ENCODE results near the gene CDC14A. TPM values are rescaled to one million over a fixed set of nuclear protein-coding genes. Genes with fewer than 3 reads are reported as not detected.

CDC14A gene
- total RNA-seq, 1 donor from 2014 or later, result 8.7 TPM

DNA sequence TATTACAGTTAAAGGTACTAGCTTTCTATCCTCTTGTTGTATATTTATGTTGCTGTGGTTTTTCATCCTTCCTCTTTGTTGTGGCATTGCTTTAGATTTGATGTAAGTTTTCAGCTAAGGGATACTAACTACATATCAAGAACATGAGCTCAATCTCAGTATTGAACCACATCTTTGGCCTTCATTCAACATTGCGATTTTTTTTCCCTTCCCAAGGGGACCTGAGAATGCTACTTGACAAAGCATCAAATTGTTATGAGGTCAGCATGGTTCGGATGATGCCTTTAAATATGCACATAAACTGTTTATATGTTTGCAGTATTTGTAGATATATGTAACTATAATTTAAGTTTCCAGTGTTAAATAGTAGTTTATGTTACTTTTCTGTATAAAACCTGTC, 153.9 kb downstream of the CDC14A start:
- DNase-seq (ENCODE audit: low read depth), result no peak
- TF ChIP-seq, protein P1, sequence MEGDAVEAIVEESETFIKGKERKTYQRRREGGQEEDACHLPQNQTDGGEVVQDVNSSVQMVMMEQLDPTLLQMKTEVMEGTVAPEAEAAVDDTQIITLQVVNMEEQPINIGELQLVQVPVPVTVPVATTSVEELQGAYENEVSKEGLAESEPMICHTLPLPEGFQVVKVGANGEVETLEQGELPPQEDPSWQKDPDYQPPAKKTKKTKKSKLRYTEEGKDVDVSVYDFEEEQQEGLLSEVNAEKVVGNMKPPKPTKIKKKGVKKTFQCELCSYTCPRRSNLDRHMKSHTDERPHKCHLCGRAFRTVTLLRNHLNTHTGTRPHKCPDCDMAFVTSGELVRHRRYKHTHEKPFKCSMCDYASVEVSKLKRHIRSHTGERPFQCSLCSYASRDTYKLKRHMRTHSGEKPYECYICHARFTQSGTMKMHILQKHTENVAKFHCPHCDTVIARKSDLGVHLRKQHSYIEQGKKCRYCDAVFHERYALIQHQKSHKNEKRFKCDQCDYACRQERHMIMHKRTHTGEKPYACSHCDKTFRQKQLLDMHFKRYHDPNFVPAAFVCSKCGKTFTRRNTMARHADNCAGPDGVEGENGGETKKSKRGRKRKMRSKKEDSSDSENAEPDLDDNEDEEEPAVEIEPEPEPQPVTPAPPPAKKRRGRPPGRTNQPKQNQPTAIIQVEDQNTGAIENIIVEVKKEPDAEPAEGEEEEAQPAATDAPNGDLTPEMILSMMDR (IDR thresholded peaks at IDR 0.05; ENCODE audit: insufficient read depth, low read length, poor library complexity, severe bottlenecking), result no peak
- H3K4me3 ChIP-seq (ENCODE audit: low read depth, low read length), result no peak overlapping the region
- no peaks in the 10 kb centered on the region for H3K36me3 ChIP-seq (ENCODE audit: control insufficient read depth, insufficient read depth, low read length)
- no peaks in the 10 kb centered on the region for H3K27me3 ChIP-seq (ENCODE audit: control insufficient read depth, insufficient read depth, low read length)

DNA sequence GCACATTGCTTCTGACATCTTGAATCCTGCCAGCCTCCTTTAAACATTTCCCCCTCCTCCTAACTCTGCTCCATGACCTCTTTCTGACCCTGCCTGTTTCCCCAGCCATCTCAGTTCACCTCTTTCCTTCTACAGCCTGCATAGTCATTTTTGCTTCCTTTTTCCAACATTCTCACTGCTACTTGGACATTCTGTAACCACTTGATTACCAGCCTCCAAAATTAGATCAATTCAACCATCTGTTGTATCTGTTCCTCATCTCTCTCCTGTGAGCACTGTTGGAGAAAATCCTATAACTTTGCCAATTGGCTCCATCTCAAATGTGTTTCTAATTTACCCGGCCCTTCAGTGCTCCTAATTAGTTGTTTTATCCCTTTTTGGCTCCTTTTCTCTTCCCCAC, 158.1 kb downstream of the CDC14A start:
- H3K27me3 ChIP-seq (ENCODE audit: control insufficient read depth, insufficient read depth, low read length), result no peaks in the 10 kb centered on the region
- DNase-seq (ENCODE audit: low read depth), result no peak
- TF ChIP-seq, protein P1 (IDR thresholded peaks at IDR 0.05; ENCODE audit: insufficient read depth, low read length, poor library complexity, severe bottlenecking), result no peak
- no peak overlapping the region for H3K4me3 ChIP-seq (ENCODE audit: low read depth, low read length)
- no peaks in the 10 kb centered on the region for H3K36me3 ChIP-seq (ENCODE audit: control insufficient read depth, insufficient read depth, low read length)

DNA sequence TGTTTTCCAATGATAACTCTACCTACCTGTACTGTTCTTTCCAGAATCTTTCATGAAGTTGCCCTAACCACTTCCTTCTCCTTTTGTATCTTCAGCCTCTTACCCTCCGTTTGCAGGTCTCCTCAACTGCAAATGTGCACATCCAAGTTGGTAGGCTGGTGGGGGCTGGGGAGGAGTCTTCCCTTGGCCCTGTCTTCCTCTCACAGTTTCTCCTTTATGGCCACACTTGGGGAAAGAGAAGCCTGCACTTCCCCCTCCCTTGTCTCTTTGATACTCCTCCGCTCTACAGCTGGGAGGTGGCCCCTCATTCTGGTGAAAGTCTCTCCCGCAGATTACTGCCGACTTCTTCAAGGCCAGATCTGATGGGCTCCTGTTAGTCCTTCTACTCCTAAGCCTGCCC, 158.8 kb downstream of the CDC14A start:
- Histone ChIP-seq H3K4me3 (ENCODE audit: low read depth, low read length) (no peak overlapping the region), H3K36me3 (ENCODE audit: control insufficient read depth, insufficient read depth, low read length) (no peaks in the 10 kb centered on the region), H3K27me3 (ENCODE audit: control insufficient read depth, insufficient read depth, low read length) (no peaks in the 10 kb centered on the region)
- no peak for DNase-seq (ENCODE audit: low read depth)
- TF ChIP-seq, protein P1 (IDR thresholded peaks at IDR 0.05; ENCODE audit: insufficient read depth, low read length, poor library complexity, severe bottlenecking), result no peak

DNA sequence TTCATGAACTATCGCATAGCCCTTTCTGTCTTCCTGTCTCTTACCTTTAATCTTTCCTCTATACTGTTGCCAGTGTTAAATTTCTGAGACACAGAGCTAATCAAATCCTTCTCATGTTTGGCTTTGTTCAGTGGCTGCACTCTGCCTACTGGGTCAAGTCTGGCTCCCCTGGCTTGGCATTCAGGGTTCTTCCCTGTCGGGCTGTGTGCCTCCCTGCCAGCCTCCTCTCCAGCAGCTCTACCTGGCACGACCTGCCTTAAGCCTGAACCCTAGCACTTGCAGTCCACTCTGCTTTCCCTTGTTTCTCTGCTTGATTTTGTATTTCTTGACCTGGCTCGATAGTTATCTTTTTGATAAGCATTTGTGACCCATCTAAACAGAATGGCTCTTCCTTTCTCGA, 159.5 kb downstream of the CDC14A start:
- TF ChIP-seq, protein P1 (IDR thresholded peaks at IDR 0.05; ENCODE audit: insufficient read depth, low read length, poor library complexity, severe bottlenecking), result no peak
- H3K36me3 ChIP-seq (ENCODE audit: control insufficient read depth, insufficient read depth, low read length), result no peaks in the 10 kb centered on the region
- no peak for DNase-seq (ENCODE audit: low read depth)
- no peak overlapping the region for H3K4me3 ChIP-seq (ENCODE audit: low read depth, low read length)
- no peaks in the 10 kb centered on the region for H3K27me3 ChIP-seq (ENCODE audit: control insufficient read depth, insufficient read depth, low read length)

DNA sequence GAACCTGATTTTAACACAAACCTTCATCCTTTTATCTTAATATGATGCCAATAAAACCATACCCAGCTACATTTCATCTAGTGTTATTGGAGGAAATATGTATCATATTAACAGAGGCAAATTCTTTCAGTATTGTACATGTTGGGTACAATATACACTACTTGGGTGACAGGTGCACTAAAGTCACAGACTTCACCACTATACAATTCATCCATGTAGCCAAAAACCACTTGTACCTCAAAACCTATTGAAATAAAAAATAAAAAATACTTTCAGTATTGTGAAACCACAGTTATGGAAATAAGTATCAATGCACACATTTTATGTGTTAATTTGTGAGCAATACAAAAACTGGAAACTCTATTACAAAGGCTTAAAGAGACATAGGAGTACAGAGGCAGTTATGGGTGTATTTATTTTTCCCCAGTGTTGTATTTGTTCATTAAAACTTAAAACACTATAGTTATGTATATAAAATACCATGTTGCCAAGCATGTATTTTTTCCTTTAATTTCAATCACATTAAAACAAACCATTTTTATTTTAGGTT, 160.6 kb downstream of the CDC14A start:
- no peak for DNase-seq (ENCODE audit: low read depth)
- H3K27me3 ChIP-seq (ENCODE audit: control insufficient read depth, insufficient read depth, low read length), result no peaks in the 10 kb centered on the region
- TF ChIP-seq, protein P1 (IDR thresholded peaks at IDR 0.05; ENCODE audit: insufficient read depth, low read length, poor library complexity, severe bottlenecking), result no peak
- no peak overlapping the region for H3K4me3 ChIP-seq (ENCODE audit: low read depth, low read length)
- no peaks in the 10 kb centered on the region for H3K36me3 ChIP-seq (ENCODE audit: control insufficient read depth, insufficient read depth, low read length)

DNA sequence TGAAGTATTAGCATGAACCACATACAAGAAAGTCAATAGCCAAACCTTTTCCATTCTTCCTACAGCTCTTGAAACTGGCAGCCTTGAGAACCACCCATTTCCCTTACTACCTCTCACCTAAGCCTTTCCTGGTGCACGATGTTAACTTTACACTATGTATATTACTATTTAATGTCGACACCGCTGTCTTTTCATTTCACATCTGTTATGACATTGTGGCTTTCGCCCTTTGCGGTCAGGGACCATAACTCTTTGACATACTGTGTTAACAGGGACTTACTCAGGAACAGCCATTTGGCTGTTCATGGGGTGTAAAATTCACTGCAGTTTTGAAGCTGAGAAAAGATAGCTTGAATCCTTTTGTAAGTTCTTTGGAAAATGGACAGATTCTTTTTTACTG, 164.6 kb downstream of the CDC14A start:
- no peaks in the 10 kb centered on the region for H3K27me3 ChIP-seq (ENCODE audit: control insufficient read depth, insufficient read depth, low read length)
- H3K36me3 ChIP-seq (ENCODE audit: control insufficient read depth, insufficient read depth, low read length), result no peaks in the 10 kb centered on the region
- H3K4me3 ChIP-seq (ENCODE audit: low read depth, low read length), result no peak overlapping the region
- DNase-seq (ENCODE audit: low read depth), result no peak
- TF ChIP-seq, protein P1 (IDR thresholded peaks at IDR 0.05; ENCODE audit: insufficient read depth, low read length, poor library complexity, severe bottlenecking), result no peak

All from kidney epithelial cell (primary cell).